ENCODE results near the gene SPRED2. TPM values are rescaled to one million over a fixed set of nuclear protein-coding genes. Genes with fewer than 3 reads are reported as not detected.

SPRED2 gene
- polyA plus RNA-seq, 2 of the 4 experiments (the other 2 are of a cell fraction): 20.6 to 29.3 TPM

GRCh38 chr2:65275141-65275915, 157.1 kb downstream of the SPRED2 start:
- 82% methylated on average over 4 of the region's 4 CpGs for WGBS (ENCODE audit: missing lambda C conversion rate)
- Histone ChIP-seq H3K4me1 (no peaks in the 10 kb centered on the region), H3K4me2 (no peak overlapping the region), H3K9me3 (no peaks in the 10 kb centered on the region), H3K27ac (no peak overlapping the region), H3K4me3 (no peak overlapping the region)
- TF ChIP-seq, protein P1, sequence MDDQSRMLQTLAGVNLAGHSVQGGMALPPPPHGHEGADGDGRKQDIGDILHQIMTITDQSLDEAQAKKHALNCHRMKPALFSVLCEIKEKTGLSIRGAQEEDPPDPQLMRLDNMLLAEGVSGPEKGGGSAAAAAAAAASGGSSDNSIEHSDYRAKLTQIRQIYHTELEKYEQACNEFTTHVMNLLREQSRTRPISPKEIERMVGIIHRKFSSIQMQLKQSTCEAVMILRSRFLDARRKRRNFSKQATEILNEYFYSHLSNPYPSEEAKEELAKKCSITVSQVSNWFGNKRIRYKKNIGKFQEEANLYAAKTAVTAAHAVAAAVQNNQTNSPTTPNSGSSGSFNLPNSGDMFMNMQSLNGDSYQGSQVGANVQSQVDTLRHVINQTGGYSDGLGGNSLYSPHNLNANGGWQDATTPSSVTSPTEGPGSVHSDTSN (IDR thresholded peaks at IDR 0.05): no peak
- TF ChIP-seq ZC3H11A (IDR thresholded peaks at IDR 0.05): no peak
- no peak for TF ChIP-seq RFX5 (IDR thresholded peaks at IDR 0.05)
- no peak for TF ChIP-seq JUN (IDR thresholded peaks at IDR 0.05)
- TF ChIP-seq HOXA7 (CRISPR knock-in tag; IDR thresholded peaks at IDR 0.05): no peak
- TF ChIP-seq MYC (IDR thresholded peaks at IDR 0.05; ENCODE audit: borderline replicate concordance, low read length): no peak
- TF ChIP-seq REST (IDR thresholded peaks at IDR 0.05): no peak
- no peak for TF ChIP-seq HMGXB4 (CRISPR knock-in tag; IDR thresholded peaks at IDR 0.05; ENCODE audit: borderline replicate concordance)
- no peak for TF ChIP-seq MAFK (IDR thresholded peaks at IDR 0.05; ENCODE audit: partially characterized antibody)
- TF ChIP-seq HEYL (CRISPR knock-in tag; IDR thresholded peaks at IDR 0.05): no peak
- no peak for TF ChIP-seq RAD21 (conservative IDR thresholded peaks at IDR 0.05 in 1 of 2, IDR thresholded peaks at IDR 0.05 in 1 of 2)
- TF ChIP-seq CBX2 (IDR thresholded peaks at IDR 0.05; ENCODE audit: borderline replicate concordance, low read depth): no peak
- ATAC-seq (no peak), FAIRE-seq (no peak), DNase-seq (ENCODE audit: low read depth in 1 of 2, low spot score in 1 of 2) (no peak)
- CTCF ChIA-PET: interaction anchor here (1.2 to 4.3 kb wide), 6 partner anchors 8 to 161 kb away, joined by 3 to 26 read pairs (median 8); no protein-coding TSS in a partner anchor
- POLR2A ChIA-PET: interaction anchor here (0.7 to 1.4 kb wide), 2 partner anchors 58 to 146 kb away, joined by 3 read pairs; no protein-coding TSS in a partner anchor

GRCh38 chr2:65273344-65273743, 159.1 kb downstream of the SPRED2 start:
- CTCF ChIA-PET: interaction anchor here (1.0 to 1.7 kb wide), 3 partner anchors 9 to 47 kb away, joined by 3 to 14 read pairs (median 4); no protein-coding TSS in a partner anchor
- TF ChIP-seq CBX2 (IDR thresholded peaks at IDR 0.05; ENCODE audit: borderline replicate concordance, low read depth): no peak
- no peak for TF ChIP-seq BHLHE40 (IDR thresholded peaks at IDR 0.05; ENCODE audit: low read depth, low read length)
- no peak for TF ChIP-seq PHF8 (IDR thresholded peaks at IDR 0.05; ENCODE audit: borderline replicate concordance, low read depth)
- no peak for TF ChIP-seq ZSCAN20 (CRISPR knock-in tag; IDR thresholded peaks at IDR 0.05)
- TF ChIP-seq CBX8 (IDR thresholded peaks at IDR 0.05): no peak
- TF ChIP-seq, protein P2, sequence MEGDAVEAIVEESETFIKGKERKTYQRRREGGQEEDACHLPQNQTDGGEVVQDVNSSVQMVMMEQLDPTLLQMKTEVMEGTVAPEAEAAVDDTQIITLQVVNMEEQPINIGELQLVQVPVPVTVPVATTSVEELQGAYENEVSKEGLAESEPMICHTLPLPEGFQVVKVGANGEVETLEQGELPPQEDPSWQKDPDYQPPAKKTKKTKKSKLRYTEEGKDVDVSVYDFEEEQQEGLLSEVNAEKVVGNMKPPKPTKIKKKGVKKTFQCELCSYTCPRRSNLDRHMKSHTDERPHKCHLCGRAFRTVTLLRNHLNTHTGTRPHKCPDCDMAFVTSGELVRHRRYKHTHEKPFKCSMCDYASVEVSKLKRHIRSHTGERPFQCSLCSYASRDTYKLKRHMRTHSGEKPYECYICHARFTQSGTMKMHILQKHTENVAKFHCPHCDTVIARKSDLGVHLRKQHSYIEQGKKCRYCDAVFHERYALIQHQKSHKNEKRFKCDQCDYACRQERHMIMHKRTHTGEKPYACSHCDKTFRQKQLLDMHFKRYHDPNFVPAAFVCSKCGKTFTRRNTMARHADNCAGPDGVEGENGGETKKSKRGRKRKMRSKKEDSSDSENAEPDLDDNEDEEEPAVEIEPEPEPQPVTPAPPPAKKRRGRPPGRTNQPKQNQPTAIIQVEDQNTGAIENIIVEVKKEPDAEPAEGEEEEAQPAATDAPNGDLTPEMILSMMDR (IDR thresholded peaks at IDR 0.05): no peak
- no peak for TF ChIP-seq GATA3 (IDR thresholded peaks at IDR 0.05; ENCODE audit: borderline replicate concordance)
- TF ChIP-seq RFX5 (IDR thresholded peaks at IDR 0.05): no peak
- TF ChIP-seq CHD4 (IDR thresholded peaks at IDR 0.05; ENCODE audit: borderline replicate concordance): no peak
- TF ChIP-seq MAZ (IDR thresholded peaks at IDR 0.05; ENCODE audit: borderline replicate concordance, low read depth, low read length): no peak
- no peak for TF ChIP-seq NFE2L2 (conservative IDR thresholded peaks at IDR 0.05; ENCODE audit: low read length)
- no peak for TF ChIP-seq FOSL2 (IDR thresholded peaks at IDR 0.05)
- no peak for TF ChIP-seq FOSL2 (CRISPR knock-in tag; IDR thresholded peaks at IDR 0.05)
- no peak for TF ChIP-seq REST (IDR thresholded peaks at IDR 0.05)
- TF ChIP-seq HOXB5 (CRISPR knock-in tag; IDR thresholded peaks at IDR 0.05): no peak

More at GRCh38 chr2:65273344-65273743, 159.1 kb downstream of the SPRED2 start:
- H3K4me2 ChIP-seq: no peak overlapping the region
- ATAC-seq (no peak), DNase-seq (ENCODE audit: low read depth in 1 of 2, low spot score in 1 of 2) (no peak), FAIRE-seq (no peak)
- no peaks in the 10 kb centered on the region for H3K9me3 ChIP-seq
- 96% methylated on average over 8 of the region's 8 CpGs for WGBS (ENCODE audit: missing lambda C conversion rate)
- H3K4me3 ChIP-seq: no peak overlapping the region
- no peak overlapping the region for H3K27ac ChIP-seq
- POLR2A ChIA-PET: no interaction called here
- no peaks in the 10 kb centered on the region for H3K4me1 ChIP-seq
